GM21737 (cell line): ENCODE measurements around the gene BGN.

ENCODE experiments used
- ATAC-seq: cut with Tn5 transposase; IDR thresholded peaks from one replicate; pipeline ENCODE4 v1.9.1; 2021; ENCODE audit warnings: mild to moderate bottlenecking, moderate library complexity; ENCODE audit not compliant: unreplicated experiment

BGN gene

GRCh38 chrX:153481043-153481442, 13.7 kb upstream of the BGN start:
- no peak for ATAC-seq

DNA sequence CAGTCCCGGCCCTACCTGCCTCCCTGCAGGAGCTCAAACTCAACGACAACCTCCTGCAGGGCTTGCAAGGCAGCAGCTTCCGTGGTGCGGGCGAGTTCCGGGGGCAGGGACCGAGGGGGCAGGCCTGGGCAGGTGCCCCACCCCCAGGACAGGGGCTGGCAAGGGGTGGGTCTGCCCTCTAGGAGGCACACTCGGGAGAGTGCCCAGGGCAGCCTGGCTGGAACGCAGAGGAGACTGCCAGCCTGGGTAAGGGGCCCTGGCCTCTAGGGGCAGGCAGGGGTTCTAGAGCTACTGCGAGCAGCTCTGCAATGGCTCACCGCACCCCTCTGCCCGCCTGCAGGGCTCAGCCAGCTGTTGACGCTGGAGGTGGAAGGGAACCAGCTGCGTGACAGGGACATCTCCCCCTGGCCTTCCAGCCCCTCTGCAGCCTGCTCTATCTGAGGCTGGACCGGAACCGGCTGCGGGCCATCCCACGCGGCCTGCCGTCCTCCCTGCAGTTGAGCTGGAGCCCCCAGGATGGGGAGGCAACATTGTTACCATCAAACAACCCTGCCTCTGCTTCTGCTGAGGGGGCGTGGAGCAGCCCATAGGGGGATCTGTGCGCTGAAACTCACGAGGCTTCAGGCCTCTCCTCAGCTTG, 12.3 kb upstream of the BGN start:
- ATAC-seq = no peak

DNA sequence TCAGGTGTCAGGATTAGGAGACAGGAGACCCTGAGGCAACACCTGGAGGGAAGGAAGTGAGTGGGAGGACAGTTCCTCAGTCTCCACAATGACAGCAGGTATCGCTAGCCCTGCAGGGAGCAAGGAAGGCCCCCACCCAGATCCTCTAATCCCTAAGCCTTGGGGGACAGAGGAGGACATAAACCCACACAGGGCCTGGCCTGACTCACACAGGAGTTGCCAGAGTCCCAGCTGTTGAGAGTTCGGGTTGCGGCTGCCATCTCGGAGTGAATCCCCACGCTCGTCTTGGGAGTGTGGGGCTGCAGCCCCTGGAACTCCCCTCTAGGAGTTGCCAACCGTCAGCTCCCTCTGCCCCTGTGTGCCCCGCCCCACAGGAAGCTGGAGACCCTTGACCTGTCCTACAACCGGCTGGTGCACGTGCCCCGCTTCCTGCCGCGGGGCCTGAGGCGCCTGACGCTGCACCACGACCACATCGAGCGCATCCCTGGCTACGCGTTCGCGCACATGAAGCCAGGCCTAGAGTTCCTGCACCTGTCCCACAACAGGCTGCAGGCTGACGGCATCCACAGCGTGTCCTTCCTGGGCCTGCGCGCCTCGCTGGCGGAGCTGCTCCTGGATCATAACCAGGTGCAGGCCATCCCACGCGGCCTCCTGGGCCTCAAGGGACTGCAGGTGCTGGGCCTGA, 9.2 kb upstream of the BGN start:
- ATAC-seq = no peak

GRCh38 chrX:153486171-153486570, 8.6 kb upstream of the BGN start:
- no peak for ATAC-seq

GRCh38 chrX:153487590-153488071, 7.1 kb upstream of the BGN start:
- ATAC-seq = no peak

GRCh38 chrX:153488231-153488914, 6.4 kb upstream of the BGN start:
- no peak for ATAC-seq

- ATAC-seq = no peak
These were observed 4.4 kb upstream of the BGN start for GRCh38 chrX:153490217-153490930.

DNA sequence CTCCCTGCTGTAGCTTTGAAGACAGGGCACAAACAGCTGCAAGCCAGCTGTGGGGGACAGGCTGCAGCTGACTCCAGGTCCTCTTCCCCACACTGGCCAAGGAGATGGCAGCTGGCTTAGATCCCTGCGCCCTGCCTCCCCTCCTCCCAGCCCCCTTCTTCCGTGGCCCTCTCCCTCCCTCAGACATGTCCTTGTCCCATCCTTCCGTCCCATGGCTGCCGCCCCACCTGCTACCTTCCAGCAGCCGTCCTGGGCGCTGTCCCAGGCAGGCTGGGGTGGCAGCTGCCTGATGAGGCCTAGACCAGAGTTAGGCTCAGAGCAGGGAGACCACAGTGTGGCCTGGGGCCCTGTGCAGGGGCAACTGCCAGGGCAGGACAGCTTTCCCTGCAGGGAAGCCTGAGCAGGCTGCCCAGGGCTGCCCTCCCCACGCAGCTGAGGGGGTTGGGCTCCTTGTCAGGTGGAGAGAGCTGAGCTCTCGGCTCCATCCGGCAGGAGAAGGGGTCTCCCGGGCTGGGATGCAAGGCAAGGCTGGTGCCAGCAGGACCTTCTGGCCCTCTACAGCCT, 3.3 kb upstream of the BGN start:
- ATAC-seq = no peak

DNA sequence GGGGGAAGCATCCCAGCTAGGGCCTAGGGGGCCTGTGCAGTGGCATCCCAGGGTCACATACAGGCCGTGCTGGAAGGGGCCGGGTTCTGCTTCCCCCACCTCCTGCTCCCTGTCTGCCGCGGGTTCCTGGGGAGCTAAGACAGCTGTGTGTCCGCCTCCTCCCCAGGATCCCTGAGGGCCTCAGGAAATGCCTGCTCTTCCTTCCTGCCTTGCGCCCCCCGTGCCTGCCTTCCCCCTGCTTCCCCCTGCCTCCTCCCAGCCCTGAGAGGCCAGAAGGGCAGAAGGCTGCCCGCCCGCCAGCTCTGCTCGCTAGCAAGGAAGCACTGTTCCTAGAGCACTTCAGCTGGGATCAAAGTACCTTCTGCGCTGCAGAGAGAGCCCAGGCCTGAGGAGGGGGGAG, 2.9 kb upstream of the BGN start:
- ATAC-seq = no peak

DNA sequence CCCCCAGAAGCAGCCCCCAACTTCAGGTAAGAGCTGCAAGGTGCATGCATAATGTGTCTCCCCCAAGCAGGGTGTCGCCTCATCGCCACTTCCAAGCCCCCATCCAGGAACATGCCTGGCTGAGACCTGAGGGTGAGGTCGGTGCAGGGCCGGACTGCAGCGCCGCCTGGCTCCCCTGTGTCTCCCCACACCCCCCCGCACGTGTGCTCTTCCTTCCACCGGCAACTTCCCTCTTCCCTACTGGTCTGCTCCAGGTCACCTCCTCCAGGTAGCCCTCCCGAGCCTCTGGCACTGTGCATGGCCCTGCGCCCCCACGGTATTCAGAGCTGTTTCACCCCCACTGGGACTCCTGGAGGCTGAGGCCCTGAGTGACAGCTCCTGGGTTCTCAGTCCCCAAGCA, 2.2 kb upstream of the BGN start:
- no peak for ATAC-seq

- no peak for ATAC-seq
These were observed 1.7 kb upstream of the BGN start for GRCh38 chrX:153493085-153493484.

DNA sequence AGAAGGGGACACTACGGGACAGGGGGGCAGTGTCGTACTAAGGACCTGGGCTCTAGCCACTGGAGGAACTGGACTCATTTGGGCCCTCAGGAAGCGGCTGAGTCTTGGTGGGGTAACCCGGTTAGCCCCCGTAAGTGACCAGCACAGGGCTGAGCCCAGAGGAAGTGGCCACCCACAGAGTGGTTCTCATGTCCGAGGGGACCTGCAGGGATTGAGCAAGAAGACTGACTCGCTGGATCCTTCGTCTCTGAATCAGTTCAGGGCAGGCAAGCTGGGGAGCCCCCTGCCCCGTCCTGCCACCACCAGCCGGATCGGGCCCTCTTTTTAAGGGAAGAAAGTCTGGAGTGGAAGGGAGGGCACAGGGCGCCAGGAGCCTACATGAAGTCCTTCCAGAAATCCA, 719 bp upstream of the BGN start:
- ATAC-seq = no peak

- no peak for ATAC-seq
These were observed 577 bp downstream of the BGN start for GRCh38 chrX:153495362-153495751.

- ATAC-seq = no peak
These were observed 1.3 kb downstream of the BGN start for GRCh38 chrX:153495903-153496589.

DNA sequence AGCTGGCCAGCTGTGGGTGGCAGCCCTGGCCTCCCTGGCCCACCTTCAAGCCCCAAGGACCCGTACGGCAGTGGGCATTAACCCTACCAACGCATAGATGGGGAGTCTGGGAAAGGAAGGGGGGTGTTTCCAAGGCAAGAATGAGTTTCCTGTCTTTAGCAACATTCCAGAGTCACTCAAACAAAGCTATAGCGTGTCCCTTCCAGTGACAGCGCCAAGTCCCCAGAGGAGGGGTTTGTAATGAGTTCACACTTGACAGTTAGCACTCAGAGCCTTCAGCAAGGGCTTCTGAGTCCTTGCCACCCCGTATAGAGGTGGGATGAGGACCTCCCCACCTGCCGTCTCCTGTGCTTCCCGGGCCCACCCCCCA, 1.8 kb downstream of the BGN start:
- ATAC-seq = no peak

- no peak for ATAC-seq
These were observed 3.7 kb downstream of the BGN start for GRCh38 chrX:153498453-153498852.

- no peak for ATAC-seq
These were observed 4.6 kb downstream of the BGN start for GRCh38 chrX:153499341-153499740.

DNA sequence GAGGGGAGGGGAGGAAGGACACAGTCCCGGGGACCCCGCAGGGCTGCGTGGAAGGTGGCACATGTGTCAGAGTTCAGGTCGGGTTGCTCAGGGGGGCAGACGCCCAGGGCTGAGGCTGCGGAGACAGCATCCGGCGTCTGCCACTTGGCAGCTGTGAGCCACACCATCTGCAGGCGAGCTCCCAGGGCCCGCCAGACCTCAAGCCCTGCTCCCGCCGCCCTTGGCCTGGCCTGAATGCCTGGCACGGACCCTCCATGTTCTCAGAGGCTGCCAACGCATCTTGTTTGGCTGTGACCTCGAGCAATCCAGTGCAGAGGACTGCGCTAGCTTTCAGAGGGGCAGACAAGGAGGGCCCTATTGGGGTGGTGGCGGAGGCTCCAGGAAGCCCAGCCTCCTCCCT, 5.1 kb downstream of the BGN start:
- ATAC-seq = no peak

DNA sequence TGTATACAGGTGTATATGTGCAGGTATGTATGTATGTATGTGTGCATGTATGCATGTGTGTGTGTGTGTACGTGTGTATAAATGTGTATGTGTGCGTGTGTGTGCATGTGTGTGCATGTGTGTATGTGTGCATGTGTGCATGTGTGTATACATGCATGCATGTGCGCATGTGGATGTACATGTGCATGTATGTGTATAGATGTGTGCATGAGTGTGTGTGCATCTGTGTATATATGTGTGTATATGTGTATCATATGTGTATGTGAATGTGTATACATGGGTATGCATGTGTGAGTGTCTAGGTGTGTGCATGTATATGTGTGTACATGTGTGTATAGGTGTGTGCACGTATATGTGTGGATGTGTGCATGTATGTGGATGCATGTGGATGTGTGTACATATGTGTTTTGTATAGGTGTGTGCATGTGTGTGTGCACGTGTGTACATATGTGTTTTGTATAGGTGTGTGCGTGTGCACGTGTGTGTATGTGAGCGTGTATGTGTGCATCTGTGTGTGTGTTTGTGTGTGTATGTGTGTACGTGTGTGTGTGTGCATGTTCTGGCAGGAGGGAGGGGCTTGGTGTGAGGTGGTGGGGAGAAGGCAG, 6.0 kb downstream of the BGN start:
- no peak for ATAC-seq

DNA sequence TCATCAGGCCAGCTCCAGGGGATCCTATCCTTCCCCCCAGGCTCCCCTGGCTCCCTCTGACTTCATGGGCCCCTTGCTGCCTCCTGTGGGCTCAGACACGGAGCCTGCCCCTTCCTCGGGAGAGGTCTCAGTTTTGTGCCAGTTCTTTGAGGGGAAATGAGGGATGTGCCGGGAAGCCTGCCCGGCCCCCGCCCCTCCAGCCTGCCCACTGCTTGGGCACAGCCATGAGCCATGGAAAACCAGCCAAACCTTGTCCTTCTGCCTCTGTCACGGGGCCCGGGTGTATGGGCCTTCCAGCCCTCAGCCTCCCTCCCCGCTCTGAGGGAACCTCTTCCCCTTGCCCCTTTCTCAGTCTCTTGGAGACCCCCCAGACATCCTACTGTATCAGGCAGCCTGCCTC, 6.8 kb downstream of the BGN start:
- ATAC-seq = no peak
